Keratinocyte (primary cell): ENCODE results near the gene SPECC1. TPM values are rescaled to one million over a fixed set of nuclear protein-coding genes. Genes with fewer than 3 reads are reported as not detected.

Source experiments
- DNase-seq: peaks from one replicate; pipeline ENCODE4 v3.0.0-alpha.2; 2011; ENCODE audit warnings: low read depth, missing footprints, low spot score
- FAIRE-seq: peaks from 2 replicates; lab custom pipeline; 2011; peaks lifted over from hg19 to GRCh38; lab: Jason Lieb, UNC
- H2AFZ ChIP-seq: 2 replicates; pipeline ENCODE4 v1.6.0; 2012; ENCODE audit warnings: low read length, control low read depth, inconsistent platforms; ENCODE audit not compliant: control insufficient read depth
- H3K27ac ChIP-seq: 2 replicates; pipeline ENCODE4 v1.5.1; 2011; ENCODE audit warnings: low read length; ENCODE audit not compliant: control insufficient read depth, insufficient read depth
- H3K27me3 ChIP-seq: 3 replicates; pipeline ENCODE4 v1.6.0; 2011; ENCODE audit warnings: low read length; ENCODE audit not compliant: control insufficient read depth, insufficient read depth; ENCODE audit errors: extremely low read depth
- H3K36me3 ChIP-seq, 2 experiments: 2 replicates in 1 of 2; 3 replicates in 1 of 2; pipeline ENCODE4 v1.5.1; 2011; ENCODE audit warnings: low read length in 2 of 2, mild to moderate bottlenecking in 1 of 2; ENCODE audit not compliant: control insufficient read depth in 2 of 2, insufficient read depth in 2 of 2; ENCODE audit errors: extremely low read depth in 1 of 2
- H3K4me1 ChIP-seq: 3 replicates; pipeline ENCODE4 v1.5.1; 2011; ENCODE audit warnings: low read length; ENCODE audit not compliant: control insufficient read depth, insufficient read depth; ENCODE audit errors: extremely low read depth
- H3K4me2 ChIP-seq: 3 replicates; pipeline ENCODE4 v1.6.0; 2011; ENCODE audit warnings: low read depth, low read length; ENCODE audit not compliant: control insufficient read depth, insufficient read depth; ENCODE audit errors: extremely low read depth
- H3K4me3 ChIP-seq, 3 experiments: fragments of 200-600 bp in 1 of 3; sonication (generic) in 1 of 3; 2 replicates in 2 of 3; 3 replicates in 1 of 3; pipeline ENCODE4 v1.5.1; 2011 to 2016; ENCODE audit warnings: low read length in 3 of 3, mild to moderate bottlenecking in 3 of 3, control low read depth in 2 of 3, inconsistent platforms in 1 of 3, low read depth in 1 of 3, mixed read lengths in 1 of 3, mixed run types in 1 of 3, moderate library complexity in 1 of 3; ENCODE audit not compliant: control insufficient read depth in 2 of 3, insufficient read depth in 2 of 3; ENCODE audit errors: extremely low read depth in 1 of 3
- H3K79me2 ChIP-seq: 2 replicates; pipeline ENCODE4 v1.6.0; 2012; ENCODE audit warnings: low read length; ENCODE audit not compliant: control insufficient read depth, insufficient read depth
- H3K9ac ChIP-seq: 3 replicates; pipeline ENCODE4 v1.6.0; 2011; ENCODE audit warnings: low read length; ENCODE audit not compliant: control insufficient read depth, insufficient read depth; ENCODE audit errors: extremely low read depth
- H3K9me1 ChIP-seq: 3 replicates; pipeline ENCODE4 v1.6.0; 2011; ENCODE audit warnings: low read length; ENCODE audit not compliant: control insufficient read depth, insufficient read depth; ENCODE audit errors: extremely low read depth
- H3K9me3 ChIP-seq: 2 replicates; pipeline ENCODE4 v1.5.1; 2012; ENCODE audit warnings: low read depth, low read length; ENCODE audit not compliant: control insufficient read depth
- H4K20me1 ChIP-seq: 3 replicates; pipeline ENCODE4 v1.6.0; 2011; ENCODE audit warnings: low read length; ENCODE audit not compliant: control insufficient read depth, insufficient read depth; ENCODE audit errors: extremely low read depth
- CTCF ChIP-seq, 3 experiments: IDR thresholded peaks in 1 of 3; conservative IDR thresholded peaks in 1 of 3; optimal IDR thresholded peaks in 1 of 3; 2 replicates in 2 of 3; 3 replicates in 1 of 3; pipeline versions ENCODE3 to v1.5.1; 2011; ENCODE audit warnings: low read length in 3 of 3, mild to moderate bottlenecking in 3 of 3, moderate library complexity in 2 of 3, control low read depth in 1 of 3, inconsistent platforms in 1 of 3; ENCODE audit not compliant: insufficient read depth in 2 of 3; ENCODE audit errors: extremely low read depth in 1 of 3
- EZH2 ChIP-seq: IDR thresholded peaks from one replicate; pipeline ENCODE4 v1.6.1; 2012; ENCODE audit warnings: inconsistent platforms, mild to moderate bottlenecking, low read length, moderate library complexity
- dilution Hi-C: fragments of 300-500 bp; cut with MboI; formaldehyde crosslinking; loops from one replicate; pipeline ENCODE4 v1.7.0; 2020; ENCODE audit warnings: low sequenced_read_pairs; ENCODE audit not compliant: extremely low pct_ligation_motif_present
- polyA plus RNA-seq, 5 experiments: library from polyadenylated mRNA; depleted of rRNA in 3 of 5; stranded (reverse) in 3 of 5; stranded (forward) in 1 of 5; unstranded in 1 of 5; fragments of >200 nt; gene quantifications; 1 replicate in 1 of 5; 2 replicates in 3 of 5; 3 replicates in 1 of 5; pipeline versions ENCODE4 v1.2.1 to v1.2.3, GENCODE V29; 2011 to 2012; ENCODE audit warnings: missing spikeins in 2 of 5, low read depth in 1 of 5, low replicate concordance in 1 of 5

SPECC1 gene
- polyA plus RNA-seq, 1 donor (not counting 4 experiments of a cell fraction or from before 2014, with no cell fraction given), result 20.9 TPM

GRCh38 chr17:20092261-20092867, 83.2 kb downstream of the SPECC1 start:
- H2AFZ ChIP-seq, result no peak overlapping the region
- H3K4me3 ChIP-seq, result no peak overlapping the region
- H3K36me3 ChIP-seq, result no peaks in the 10 kb centered on the region
- no peak overlapping the region for H3K27ac ChIP-seq
- H3K9ac ChIP-seq, result no peak overlapping the region
- no peaks in the 10 kb centered on the region for H3K4me1 ChIP-seq
- dilution Hi-C loops, result no loop called here
- no peaks in the 10 kb centered on the region for H4K20me1 ChIP-seq
- TF ChIP-seq CTCF (optimal IDR thresholded peaks at IDR 0.05 in 1 of 3, IDR thresholded peaks at IDR 0.05 in 1 of 3, conservative IDR thresholded peaks at IDR 0.05 in 1 of 3; ENCODE audit: extremely low read depth in 1 of 3, insufficient read depth in 2 of 3, low read length in 3 of 3), result no peak
- TF ChIP-seq EZH2, result no peak
- DNase-seq, result no peak
- peak; percentile 9 for FAIRE-seq
- H3K27me3 ChIP-seq, result peaks cover 8% of the 10 kb centered on the region
- H3K4me2 ChIP-seq, result no peak overlapping the region
- H3K79me2 ChIP-seq, result no peaks in the 10 kb centered on the region
- no peaks in the 10 kb centered on the region for H3K9me1 ChIP-seq
- no peaks in the 10 kb centered on the region for H3K9me3 ChIP-seq

- no peak for TF ChIP-seq EZH2
- TF ChIP-seq CTCF (optimal IDR thresholded peaks at IDR 0.05 in 1 of 3, IDR thresholded peaks at IDR 0.05 in 1 of 3, conservative IDR thresholded peaks at IDR 0.05 in 1 of 3; ENCODE audit: extremely low read depth in 1 of 3, insufficient read depth in 2 of 3, low read length in 3 of 3), result no peak
- Histone ChIP-seq H4K20me1 (no peaks in the 10 kb centered on the region), H3K4me2 (no peak overlapping the region), H3K9me3 (no peaks in the 10 kb centered on the region), H3K27ac (no peak overlapping the region), H3K27me3 (peaks cover 8% of the 10 kb centered on the region), H3K4me1 (no peaks in the 10 kb centered on the region), H3K9ac (no peak overlapping the region), H3K9me1 (no peaks in the 10 kb centered on the region), H3K36me3 (no peaks in the 10 kb centered on the region), H2AFZ (no peak overlapping the region), H3K79me2 (no peaks in the 10 kb centered on the region), H3K4me3 (no peak overlapping the region)
- dilution Hi-C loops, result no loop called here
- DNase-seq (no peak), FAIRE-seq (no peak)
Observed at GRCh38 chr17:20092973-20093626, 83.9 kb downstream of the SPECC1 start.
